ENCODE data around the gene GRK5. TPM values are rescaled to one million over a fixed set of nuclear protein-coding genes. Genes with fewer than 3 reads are reported as not detected.

Gene GRK5
- total and polyA plus RNA-seq, 9 of the 15 experiments (the other 6 are each of a cell fraction or from before 2014, with no cell fraction given), result 0.46 to 0.83 (median 0.67) TPM; not detected in 2

DNA sequence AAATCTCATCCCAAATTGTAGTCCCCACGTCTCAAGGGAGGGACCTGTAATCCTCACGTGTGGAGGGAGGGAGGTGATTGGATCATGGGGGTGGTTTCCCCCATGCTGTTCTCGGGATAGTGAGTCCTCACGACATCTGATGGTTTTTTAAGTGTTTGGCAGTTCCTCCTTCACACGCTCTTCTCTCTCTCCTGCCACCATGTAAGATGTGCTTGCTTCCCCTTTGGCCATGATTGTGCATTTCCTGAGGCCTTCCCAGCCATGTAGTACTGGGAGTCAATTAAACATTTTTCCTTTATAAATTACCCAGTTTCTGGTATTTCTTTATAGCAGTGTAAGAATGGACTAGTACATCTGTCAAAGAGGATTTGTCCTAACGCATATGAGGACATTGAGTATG lies 275.6 kb downstream of the GRK5 start:
- BruUV-seq (replicated peaks), result no TSS peak
- in situ Hi-C loops (cut with MboI), result no loop called here
- FAIRE-seq, result no peak

More for the DNA sequence above, 275.6 kb downstream of the GRK5 start:
- no peak; the same call in 2 of the 3 replicates for ATAC-seq
- Histone ChIP-seq H3K9ac (ENCODE audit: insufficient read depth in 1 of 2, low read depth in 2 of 2, low read length in 2 of 2) (no peak overlapping the region), H3K4me1 (replicated peaks in 1 of 2; ENCODE audit: control insufficient read depth in 2 of 2, insufficient read depth in 2 of 2, low read length in 2 of 2) (no peaks in the 10 kb centered on the region; a peak in 1 of 5 replicates), H3K9me1 (ENCODE audit: control insufficient read depth, insufficient read depth, low read length) (no peaks in the 10 kb centered on the region), H2AFZ (ENCODE audit: low read depth, low read length) (no peak overlapping the region), H3K4me2 (ENCODE audit: insufficient read depth, low read length) (no peak overlapping the region), H4K20me1 (replicated peaks; ENCODE audit: control insufficient read depth, insufficient read depth, low read length) (no peaks in the 10 kb centered on the region), H3K27ac (ENCODE audit: extremely low read depth, low read depth, low read length) (no peak overlapping the region), H3K36me3 (ENCODE audit: control insufficient read depth, insufficient read depth, low read length) (no peaks in the 10 kb centered on the region), H3K4me3 (no peak overlapping the region), H3K9me3 (replicated peaks; ENCODE audit: control insufficient read depth, insufficient read depth, low read depth, low read length) (no peaks in the 10 kb centered on the region), H3K79me2 (ENCODE audit: control insufficient read depth, insufficient read depth, low read length) (no peaks in the 10 kb centered on the region), H3K27me3 (ENCODE audit: control insufficient read depth in 2 of 2, insufficient read depth in 2 of 2, low read length in 2 of 2) (peaks cover 2 to 19% of the 10 kb centered on the region in 2 experiments; a peak in 4 of 5 replicates)
- TF ChIP-seq MCM5 (IDR thresholded peaks at IDR 0.05; ENCODE audit: low read depth), result no peak
- TF ChIP-seq MAFG (tag; conservative IDR thresholded peaks at IDR 0.05), result 0 out of 2 replicates have a peak, but pooled peaks have one; percentile 8
- no peak for TF ChIP-seq C11orf30 (IDR thresholded peaks at IDR 0.05; ENCODE audit: low read depth)
- TF ChIP-seq KHSRP (IDR thresholded peaks at IDR 0.05), result no peak
- TF ChIP-seq ZFP1 (CRISPR knock-in tag; IDR thresholded peaks at IDR 0.05), result no peak
- no peak for TF ChIP-seq CBX1 (IDR thresholded peaks at IDR 0.05; ENCODE audit: low read depth)
- TF ChIP-seq, protein P1, sequence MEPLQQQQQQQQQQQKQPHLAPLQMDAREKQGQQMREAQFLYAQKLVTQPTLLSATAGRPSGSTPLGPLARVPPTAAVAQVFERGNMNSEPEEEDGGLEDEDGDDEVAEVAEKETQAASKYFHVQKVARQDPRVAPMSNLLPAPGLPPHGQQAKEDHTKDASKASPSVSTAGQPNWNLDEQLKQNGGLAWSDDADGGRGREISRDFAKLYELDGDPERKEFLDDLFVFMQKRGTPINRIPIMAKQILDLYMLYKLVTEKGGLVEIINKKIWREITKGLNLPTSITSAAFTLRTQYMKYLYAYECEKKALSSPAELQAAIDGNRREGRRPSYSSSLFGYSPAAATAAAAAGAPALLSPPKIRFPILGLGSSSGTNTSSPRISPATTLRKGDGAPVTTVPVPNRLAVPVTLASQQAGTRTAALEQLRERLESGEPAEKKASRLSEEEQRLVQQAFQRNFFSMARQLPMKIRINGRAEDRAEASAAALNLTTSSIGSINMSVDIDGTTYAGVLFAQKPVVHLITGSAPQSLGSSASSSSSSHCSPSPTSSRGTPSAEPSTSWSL (CRISPR knock-in tag; IDR thresholded peaks at IDR 0.05; ENCODE audit: borderline replicate concordance), result no peak
- TF ChIP-seq ZFP36 (IDR thresholded peaks at IDR 0.05; ENCODE audit: low read depth, low read length, partially characterized antibody), result peak; percentile 82
- TF ChIP-seq, protein P2, sequence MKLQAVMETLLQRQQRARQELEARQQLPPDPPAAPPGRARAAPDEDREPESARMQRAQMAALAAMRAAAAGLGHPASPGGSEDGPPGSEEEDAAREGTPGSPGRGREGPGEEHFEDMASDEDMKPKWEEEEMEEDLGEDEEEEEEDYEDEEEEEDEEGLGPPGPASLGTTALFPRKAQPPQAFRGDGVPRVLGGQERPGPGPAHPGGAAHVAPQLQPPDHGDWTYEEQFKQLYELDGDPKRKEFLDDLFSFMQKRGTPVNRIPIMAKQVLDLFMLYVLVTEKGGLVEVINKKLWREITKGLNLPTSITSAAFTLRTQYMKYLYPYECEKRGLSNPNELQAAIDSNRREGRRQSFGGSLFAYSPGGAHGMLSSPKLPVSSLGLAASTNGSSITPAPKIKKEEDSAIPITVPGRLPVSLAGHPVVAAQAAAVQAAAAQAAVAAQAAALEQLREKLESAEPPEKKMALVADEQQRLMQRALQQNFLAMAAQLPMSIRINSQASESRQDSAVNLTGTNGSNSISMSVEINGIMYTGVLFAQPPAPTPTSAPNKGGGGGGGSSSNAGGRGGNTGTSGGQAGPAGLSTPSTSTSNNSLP (IDR thresholded peaks at IDR 0.05; ENCODE audit: borderline replicate concordance, low read depth, low read length), result no peak
- TF ChIP-seq, protein P3, sequence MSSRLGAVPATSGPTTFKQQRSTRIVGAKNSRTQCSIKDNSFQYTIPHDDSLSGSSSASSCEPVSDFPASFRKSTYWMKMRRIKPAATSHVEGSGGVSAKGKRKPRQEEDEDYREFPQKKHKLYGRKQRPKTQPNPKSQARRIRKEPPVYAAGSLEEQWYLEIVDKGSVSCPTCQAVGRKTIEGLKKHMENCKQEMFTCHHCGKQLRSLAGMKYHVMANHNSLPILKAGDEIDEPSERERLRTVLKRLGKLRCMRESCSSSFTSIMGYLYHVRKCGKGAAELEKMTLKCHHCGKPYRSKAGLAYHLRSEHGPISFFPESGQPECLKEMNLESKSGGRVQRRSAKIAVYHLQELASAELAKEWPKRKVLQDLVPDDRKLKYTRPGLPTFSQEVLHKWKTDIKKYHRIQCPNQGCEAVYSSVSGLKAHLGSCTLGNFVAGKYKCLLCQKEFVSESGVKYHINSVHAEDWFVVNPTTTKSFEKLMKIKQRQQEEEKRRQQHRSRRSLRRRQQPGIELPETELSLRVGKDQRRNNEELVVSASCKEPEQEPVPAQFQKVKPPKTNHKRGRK (tag; IDR thresholded peaks at IDR 0.05), result no peak
- peak; percentile 46; the same call in 1 of the 2 replicates for TF ChIP-seq SPI1 (IDR thresholded peaks at IDR 0.05; ENCODE audit: borderline replicate concordance, low read depth, low read length)
- peak; percentile 61 for TF ChIP-seq NFE2 (IDR thresholded peaks at IDR 0.05; ENCODE audit: low read depth)
- POLR2A ChIA-PET, result no interaction called here
- no peak for DNase-seq (ENCODE audit: extremely low read depth in 1 of 4, low spot score in 3 of 4)
- WGBS (ENCODE audit: insufficient coverage, low coverage, missing lambda C conversion rate), result 28% methylated on average over 3 of the region's 6 CpGs
- CTCF ChIA-PET (ENCODE audit: low intra/inter-chr PET ratio), result no interaction called here
- intact Hi-C loops (cut with micrococcal nuclease), result no loop called here

Measured in K562 (cell line).